SKM-1 (cell line): Measurements from ENCODE around the gene TULP1.

Experiments used
- DNase-seq: peaks from one replicate; lab custom pipeline; 2025; ENCODE audit not compliant: unreplicated experiment; lab: John Stamatoyannopoulos, UW

TULP1 gene

DNA sequence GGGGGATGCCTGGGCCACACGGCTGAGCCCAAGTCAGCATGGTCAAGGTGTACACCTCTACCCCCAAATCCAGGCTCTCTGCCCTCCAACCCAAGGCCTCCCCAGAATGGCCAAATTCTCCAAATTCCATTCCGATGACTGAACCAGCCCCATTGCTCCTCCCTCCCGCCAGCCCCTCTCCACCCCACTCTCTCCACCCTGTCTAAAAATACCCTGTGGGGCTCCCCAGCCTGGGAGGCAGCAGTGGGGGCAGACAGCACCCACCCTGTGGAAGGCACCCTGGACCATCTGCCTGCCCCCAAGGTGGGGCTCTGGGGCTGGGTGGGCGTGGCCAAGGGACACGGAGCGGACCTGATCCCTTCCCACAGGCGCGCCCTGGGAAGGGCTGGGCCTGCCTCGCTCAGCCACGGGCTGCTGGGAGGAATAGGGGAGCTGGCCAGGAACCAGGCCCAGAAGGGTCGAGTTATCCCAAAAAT lies 27.3 kb downstream of the TULP1 start:
- no peak for DNase-seq

DNA sequence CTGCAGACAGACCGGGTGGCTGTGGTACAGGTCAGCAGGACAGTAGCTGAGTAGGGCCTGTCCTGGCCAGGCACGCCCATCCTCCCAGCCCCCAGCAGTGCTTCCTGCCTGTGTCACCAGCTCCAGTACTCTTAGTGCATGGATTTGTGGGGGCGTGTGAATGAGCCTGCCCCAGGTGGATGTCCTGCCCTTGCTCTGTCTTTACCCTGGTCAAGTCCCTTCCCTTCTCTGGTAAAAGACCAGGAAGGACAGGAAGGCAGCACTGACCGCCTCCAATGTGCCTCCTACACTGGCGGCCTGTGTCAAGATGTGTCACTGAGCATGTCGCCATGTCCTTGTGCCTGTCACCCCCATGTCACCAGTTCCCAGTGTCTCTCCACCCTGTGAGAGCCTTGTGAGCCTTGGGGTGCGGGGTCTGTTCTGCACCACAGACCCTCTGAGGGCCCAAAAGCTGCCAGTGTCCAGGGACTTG lies 27.7 kb downstream of the TULP1 start:
- DNase-seq: no peak

DNA sequence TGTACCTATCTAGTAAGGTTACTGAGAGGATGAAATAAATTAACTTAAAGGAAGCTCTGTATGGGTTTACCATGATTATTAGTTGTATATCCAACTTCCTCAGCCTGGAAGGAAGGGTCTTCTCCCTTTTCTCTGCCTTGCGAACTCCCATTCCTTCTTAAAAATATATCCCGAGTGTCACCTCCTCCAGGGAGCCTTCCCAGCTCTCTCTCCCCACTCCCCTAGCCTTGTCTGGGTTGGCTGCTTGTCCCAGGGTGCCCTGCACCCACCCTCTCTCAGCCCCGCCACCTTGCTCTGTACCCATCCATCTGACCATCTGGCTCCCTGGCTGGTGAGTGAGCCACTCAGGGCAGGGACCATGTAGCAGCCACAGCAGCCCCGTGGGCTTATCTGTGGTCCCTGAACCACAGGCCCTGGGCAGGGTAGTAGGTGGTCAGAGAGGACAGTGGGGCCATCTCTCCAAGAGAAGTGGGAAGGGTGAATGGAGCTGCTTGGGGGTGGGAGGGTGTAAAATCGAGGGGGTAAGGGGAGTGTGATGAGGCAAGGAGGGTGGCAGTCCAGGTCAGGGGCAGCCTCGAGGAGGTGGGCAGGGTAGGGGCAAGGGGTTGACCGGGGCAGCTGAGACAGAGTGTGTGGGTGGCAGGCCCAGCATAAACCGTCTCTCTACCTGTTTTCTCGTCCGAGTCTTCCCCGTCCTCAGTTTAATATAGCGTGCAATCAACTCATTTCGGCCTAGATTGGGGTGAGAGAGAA lies 28.6 kb downstream of the TULP1 start:
- DNase-seq: no peak

DNA sequence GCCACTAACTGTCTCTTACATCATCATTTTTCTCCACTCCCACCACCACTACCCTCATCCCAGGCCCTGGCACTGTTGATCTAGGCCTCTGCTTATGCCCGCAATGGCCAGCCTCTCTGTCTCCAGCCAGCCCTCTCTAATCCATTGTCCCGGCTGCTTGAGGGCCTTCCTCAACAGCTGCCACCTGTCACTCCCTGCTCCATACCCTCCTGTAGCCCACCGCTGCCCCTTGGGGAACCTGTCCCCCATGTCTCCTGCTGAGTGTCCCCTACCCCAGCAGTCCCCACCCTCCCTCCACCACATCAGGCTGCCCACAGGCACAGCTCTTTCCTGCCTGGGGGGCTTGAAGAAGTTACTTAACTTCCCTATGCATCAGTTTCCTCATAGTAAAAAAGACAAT lies 29.2 kb downstream of the TULP1 start:
- DNase-seq: no peak

DNA sequence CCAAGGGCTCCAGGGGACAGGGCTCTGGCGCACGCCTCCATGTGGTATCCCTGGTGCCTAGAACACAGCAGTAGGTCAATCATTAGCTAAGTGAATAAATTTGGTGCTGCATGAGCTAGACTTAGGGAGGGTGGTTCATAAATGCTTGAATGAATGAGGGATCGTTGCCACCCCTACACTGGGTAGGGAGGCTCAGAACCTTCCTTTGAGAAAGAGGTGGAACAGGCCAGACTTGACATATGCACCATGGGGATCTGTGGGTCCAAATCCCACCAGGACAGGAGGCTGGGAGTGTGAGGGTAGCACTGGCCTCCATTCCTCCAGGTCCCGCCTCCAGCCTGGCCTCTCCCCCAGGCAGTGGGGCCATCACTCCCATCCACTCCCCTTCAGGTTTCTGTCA lies 29.6 kb downstream of the TULP1 start:
- no peak for DNase-seq

DNA sequence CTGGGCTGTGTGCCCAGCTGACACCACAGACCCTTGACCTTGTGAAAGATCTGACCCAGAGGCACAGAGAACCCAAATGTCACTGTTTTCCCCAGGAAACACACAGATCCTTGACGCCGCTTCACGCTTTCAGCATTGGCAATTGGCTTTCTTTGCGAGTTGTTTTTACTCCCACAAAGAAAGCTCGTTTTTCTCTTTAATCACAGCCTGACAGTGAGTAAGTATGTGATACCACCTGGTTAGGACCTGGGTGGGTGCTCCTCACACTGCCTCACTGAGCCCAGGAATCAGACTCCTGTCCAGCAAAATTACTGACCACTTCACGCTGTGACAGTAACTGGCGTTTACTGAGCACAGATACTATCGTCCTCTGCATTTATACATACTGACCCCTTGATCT lies 31.5 kb downstream of the TULP1 start:
- no peak for DNase-seq

DNA sequence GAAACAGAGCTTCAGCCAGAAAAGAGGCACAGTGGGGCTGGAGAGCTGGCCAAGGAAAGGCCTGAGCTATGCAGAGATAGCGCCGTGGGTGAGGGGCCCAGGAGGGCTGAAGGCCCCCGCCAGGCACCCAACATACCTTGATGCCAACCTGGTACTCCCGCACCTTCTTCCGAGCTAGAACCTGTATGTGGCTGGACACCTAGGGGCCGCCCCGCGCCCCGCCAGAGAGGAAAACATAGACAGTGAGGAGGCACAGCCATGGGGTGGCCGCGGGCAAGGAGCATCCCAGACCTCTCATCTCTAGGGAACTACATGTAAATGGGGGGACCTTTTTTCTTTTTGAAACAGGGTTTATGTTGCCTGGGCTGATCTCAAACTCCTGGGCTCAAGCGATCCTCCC lies 32.5 kb downstream of the TULP1 start:
- DNase-seq: no peak

DNA sequence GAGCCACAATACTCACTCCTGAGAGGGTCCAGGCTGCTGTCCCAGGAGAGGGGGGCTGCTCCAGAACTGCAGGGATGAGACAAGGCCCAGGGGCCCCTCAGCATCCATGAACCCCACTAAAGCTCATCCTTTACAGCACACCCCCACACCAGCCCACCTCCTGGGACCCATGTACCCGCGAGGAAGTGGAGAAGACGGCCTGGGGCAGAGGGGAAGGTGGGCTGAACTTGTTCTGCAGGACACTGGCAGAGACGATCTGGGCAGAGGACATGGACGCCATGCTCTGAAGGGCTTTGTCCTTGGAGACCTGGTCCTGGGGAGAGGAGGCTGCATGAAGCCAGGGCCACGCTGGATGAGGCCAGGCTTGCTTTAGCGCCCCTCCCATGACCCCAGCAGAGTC lies 34.4 kb downstream of the TULP1 start:
- no peak for DNase-seq

DNA sequence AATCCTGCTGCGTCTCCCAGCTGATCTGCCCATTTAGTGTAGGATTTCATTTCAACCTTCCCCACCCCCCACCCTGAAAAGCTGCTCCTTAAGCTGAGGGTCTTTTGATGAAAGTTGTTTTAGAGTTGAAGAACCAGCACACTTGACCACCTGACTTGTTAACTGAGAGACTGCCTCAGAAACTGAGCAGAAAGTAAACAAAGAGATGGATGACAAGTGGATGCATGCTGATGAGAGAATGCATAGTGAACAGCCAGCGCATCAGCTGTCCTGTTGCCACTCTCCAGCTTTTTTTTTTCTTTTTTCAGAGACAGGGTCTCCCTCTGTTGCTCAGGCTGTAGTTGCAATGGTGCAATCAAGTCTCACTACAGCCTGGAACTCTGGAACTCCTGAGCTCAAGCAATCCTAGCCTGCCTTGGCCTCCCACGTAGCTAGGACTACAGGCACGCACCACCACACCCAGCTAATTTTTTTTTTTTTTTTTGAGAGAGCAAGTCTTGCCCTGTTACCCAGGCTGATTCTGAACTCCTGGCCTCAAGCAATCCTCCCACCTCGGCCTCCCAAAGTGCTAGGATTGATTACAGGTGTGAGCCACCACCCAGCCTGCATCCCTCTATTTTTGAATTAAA lies 35.0 kb downstream of the TULP1 start:
- DNase-seq: no peak

DNA sequence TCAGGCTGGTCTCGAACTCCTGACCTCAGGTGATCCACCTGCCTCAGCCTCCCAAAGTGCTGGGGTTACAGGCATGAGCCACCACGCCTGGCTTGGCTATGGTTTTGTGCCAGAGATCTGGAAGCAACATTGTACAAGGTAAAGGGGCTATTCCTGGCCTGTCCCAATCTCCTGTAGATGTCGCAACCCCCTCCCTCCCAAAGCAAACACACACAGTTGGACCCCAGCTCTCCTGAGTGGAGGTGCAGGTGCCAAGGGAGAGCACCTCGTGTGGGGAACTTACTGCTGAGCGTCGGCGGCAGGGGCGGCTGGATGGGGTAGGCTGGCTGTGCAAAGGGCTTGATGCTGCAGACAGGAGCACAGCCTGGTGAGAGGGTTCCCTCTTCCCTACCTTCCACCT lies 35.7 kb downstream of the TULP1 start:
- DNase-seq: no peak

DNA sequence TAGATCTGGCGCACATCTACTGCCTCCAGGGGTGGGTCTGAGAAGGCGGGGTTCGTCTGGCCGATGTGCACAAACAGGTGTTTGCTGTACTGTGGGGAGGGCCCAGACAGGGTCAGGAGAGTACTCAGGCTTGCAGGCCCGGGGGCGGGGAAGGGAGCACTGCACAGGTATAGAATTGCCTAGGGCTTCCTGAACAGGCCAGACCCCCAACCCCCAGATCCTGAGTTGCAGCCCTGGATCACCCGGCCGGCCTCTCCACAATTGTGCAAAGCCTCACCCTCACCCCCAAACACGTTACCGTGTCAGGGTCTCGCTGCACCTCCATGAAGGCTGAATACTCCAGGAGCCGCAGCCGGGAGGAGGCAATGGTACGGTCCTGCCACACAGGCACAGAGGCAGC lies 36.7 kb downstream of the TULP1 start:
- no peak for DNase-seq

DNA sequence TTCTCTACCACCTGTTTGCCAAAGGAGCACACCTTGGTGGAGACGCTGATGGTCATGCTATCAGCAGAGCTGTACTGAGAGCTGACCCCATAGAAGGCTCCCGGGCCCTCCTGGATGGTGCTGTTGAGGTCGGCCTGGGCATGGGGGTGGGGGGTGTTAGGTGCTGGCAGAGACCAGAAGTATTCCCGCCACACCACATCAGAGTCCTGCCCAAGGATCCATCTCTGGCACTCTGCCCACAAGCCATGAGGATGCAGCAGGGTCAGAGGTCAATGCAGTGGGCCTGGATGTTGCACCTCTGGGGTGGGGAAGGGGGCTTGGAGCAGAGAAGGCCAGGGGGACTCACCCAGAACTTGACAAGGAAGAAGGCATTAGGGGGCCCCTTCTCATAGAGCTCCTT lies 37.1 kb downstream of the TULP1 start:
- DNase-seq: no peak

DNA sequence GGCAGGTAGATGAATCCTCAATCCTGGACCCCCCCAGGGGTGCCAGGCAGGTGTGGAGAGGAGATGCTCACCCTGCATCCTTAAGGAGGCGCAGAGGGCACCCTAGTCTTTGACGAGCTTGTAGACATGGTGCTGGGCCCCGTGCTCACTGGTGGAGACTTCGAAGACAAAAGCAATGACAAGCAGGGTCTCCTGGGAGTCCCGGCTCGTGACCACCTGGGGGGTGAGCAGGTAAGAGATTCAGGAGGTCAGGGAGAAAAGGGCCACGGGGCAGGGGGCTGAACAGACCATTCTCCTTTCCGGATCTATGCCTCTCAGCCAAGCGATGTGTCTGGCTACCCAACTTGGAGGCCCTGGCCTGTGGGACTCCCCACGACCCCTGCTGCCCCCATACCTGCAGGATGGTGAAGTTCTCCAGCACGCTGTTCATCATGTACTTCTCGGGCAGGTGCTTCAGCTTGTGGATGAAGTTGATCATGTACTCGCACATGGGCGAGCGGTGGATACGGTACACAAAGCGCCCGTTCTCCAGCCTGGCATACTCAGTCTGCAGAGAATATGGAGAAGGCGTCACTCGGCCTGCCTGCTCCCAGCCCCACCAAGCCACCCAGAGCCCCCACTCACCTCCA lies 37.6 kb downstream of the TULP1 start:
- DNase-seq: no peak

DNA sequence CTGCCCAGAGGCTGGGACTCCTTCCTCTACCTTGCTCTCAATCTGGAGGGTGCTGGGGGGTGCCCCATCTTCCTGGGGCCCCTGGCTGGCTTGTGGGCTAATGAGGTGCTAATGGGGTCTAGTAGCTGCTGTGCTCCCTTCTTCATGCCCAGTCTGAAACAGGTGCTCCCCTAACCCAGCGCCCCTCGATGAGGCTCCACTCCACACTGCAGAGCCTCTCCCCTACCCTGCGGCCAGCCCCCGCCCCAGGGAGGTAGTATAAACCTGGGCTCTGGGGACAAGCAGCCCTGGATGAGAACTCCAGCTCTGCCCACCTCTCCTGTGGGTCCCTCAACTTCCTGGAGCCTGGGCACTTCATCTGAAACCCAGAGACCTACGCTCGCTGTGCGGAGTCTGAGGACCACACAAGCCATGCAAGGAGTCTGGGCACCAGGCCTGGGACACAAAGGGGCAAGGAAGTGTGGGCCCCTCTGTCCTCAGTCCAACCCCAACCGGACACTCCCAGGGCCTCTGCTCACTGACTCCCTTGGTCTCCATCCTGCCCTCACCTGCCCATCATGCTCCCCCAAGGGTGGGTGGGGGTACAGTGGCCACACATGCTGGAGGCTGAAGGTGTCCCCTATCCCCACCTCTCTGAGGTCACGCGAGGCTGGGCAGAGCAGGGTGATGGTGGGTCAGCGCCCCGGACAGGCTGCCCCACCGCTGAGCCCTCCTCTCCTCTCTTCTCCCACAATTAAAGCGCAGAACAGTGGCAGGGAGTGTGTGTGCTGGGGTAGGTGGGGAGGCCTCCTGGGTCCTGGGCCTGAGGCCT lies 38.4 kb downstream of the TULP1 start:
- DNase-seq: no peak

DNA sequence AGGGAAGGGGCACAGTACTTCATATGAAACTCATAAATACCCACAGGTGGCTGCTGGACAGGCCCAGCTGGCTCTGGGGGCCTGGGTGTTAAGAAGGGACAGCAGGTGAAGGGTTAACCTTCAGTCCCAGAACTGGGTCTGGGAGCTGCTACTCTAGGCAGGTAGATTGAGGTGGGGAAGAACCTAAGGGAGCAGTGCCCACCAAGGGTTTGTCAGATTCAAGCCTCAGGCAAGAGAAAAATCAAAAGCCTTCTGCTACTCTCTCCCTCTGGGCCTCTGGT lies 38.9 kb downstream of the TULP1 start:
- no peak for DNase-seq

DNA sequence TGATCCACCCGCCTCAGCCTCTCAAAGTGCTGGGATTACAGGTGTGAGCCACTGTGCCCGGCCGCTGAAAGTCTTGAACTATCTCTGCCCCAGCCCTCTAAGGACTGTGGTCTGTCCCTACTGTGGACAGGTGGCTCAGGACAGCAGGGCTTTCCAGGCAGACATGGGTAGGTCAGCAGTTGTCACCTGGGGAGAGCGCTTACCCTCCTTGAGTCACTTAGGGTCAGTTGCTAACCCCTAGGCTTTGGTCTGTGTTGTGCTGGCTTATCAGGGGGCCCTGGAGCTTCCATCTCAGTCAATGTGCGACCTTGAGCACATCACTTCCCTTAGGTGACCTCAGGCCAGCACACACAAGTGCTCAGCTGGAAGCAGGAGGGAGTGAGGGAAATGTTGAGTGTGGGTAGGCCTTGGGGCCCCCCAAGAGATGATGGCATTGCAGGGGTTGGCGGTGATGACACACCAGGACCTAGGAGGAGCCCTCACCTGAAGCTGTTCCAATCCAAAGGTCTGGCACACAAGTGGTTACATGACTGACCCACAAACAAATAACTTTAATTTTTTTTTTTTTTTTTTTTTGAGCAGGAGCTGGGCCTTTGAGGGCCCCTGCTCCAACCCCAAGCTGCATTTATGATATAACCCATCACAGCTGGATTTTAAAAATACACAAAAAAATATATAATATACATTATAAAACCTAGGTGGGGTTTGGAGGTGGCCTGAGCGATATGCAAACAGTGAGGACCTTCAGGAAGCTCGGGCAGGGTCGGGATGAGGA lies 39.4 kb downstream of the TULP1 start:
- no peak for DNase-seq

DNA sequence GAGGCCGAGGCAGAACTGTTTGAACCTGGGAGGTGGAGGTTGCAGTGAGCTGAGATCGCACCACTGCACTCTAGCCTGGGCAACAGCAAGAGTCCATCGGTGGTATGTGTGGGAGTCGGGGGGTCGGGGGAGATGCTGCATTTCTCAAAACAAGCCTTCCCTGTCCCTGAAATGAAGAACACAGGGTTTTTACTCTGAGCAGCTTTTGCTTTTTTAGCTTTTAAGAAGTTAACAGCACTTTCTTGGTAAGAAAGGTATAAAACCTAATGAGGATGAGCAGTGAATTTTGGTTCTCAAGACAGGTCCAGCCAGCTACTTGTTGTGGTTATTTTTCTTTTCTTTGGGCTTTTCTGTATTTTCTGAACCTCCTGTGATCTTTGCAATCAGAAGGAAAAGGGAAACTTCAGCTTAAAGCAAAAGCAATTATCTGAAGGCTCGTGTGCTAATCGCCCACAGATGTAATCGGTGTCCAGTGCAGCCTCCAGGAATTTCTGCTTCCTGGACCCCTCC lies 40.8 kb downstream of the TULP1 start:
- no peak for DNase-seq

DNA sequence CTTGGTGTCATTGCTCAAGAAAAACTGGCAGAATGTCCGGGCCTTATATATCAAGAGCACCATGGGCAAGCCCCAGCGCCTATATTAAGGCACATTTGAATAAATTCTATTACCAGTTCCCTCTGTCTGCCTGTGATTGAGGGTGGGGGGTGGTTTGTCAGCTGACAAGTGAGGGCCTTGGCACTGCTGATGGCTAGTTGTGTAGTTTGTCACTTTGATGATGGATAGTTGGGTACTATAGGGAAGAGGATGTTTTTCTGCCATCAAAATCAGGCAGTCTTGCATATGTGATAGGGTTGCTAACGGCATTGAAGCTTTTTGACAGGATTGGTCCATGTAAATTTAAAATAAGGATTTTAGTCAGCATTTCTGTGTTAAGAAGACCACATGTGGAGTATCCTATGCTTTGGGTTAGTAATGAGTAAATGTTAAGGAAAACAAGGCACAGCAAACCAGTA lies 42.0 kb downstream of the TULP1 start:
- no peak for DNase-seq

DNA sequence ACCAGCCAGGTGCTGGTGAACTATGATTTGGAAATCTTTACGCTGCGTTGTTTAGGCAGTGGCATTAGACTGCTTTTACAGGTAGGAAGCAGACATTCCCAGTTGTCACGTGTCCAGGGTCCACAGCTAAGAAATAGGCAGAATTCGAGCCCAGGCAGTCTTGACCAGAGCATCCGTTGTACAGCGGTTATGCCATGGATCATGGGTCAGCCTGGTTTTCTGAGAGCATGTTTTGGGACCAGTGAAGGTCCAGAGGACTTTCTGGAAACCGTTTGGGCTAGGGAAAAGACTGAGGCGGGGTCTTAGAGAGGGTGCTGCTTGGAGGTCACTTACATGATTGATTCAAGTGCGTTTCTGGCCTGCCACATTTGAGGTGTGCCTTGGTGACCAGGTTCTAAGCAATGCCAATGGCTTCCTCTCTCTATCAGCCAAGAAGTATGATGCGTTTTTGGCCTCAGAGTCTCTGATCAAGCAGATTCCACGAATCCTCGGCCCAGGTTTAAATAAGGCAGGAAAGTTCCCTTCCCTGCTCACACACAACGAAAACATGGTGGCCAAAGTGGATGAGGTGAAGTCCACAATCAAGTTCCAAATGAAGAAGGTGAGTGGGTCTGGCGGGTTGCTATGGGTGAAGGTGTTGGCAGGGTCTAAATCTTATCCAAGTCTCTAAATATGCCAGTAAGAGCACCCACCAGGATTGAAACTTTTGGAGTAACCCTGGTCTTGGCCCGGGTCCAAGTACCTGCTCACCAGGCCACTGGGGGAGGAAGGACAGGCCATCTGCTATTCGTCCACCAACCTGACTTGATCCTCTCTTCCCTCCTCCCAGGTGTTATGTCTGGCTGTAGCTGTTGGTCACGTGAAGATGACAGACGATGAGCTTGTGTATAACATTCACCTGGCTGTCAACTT lies 42.7 kb downstream of the TULP1 start:
- DNase-seq: no peak
